HFF-Myc (cell line): ENCODE data around the gene ATP9A.

Experiments
- DNase-seq: peaks from one replicate; pipeline ENCODE4 v3.0.0-alpha.2; 2011; ENCODE audit warnings: low read depth; ENCODE audit errors: extremely low read depth
- H3K4me3 ChIP-seq: replicated peaks from 2 replicates; pipeline ENCODE4 v1.5.1; 2011; ENCODE audit warnings: low read depth, mild to moderate bottlenecking, control low read depth, low read length
- TF ChIP-seq, protein P1 (sequence below): IDR thresholded peaks from 2 replicates; pipeline ENCODE4 v1.5.1; 2012; ENCODE audit warnings: mild to moderate bottlenecking, low read depth, low read length, control low read depth; ENCODE audit errors: missing control alignments

Gene ATP9A

GRCh38 chr20:51634257-51634656, 133.9 kb downstream of the ATP9A start:
- no peak overlapping the region for H3K4me3 ChIP-seq
- TF ChIP-seq, protein P1, sequence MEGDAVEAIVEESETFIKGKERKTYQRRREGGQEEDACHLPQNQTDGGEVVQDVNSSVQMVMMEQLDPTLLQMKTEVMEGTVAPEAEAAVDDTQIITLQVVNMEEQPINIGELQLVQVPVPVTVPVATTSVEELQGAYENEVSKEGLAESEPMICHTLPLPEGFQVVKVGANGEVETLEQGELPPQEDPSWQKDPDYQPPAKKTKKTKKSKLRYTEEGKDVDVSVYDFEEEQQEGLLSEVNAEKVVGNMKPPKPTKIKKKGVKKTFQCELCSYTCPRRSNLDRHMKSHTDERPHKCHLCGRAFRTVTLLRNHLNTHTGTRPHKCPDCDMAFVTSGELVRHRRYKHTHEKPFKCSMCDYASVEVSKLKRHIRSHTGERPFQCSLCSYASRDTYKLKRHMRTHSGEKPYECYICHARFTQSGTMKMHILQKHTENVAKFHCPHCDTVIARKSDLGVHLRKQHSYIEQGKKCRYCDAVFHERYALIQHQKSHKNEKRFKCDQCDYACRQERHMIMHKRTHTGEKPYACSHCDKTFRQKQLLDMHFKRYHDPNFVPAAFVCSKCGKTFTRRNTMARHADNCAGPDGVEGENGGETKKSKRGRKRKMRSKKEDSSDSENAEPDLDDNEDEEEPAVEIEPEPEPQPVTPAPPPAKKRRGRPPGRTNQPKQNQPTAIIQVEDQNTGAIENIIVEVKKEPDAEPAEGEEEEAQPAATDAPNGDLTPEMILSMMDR, result no peak
- DNase-seq, result no peak

- H3K4me3 ChIP-seq, result no peak overlapping the region
- TF ChIP-seq, protein P1, result no peak
- DNase-seq, result no peak
Measured at GRCh38 chr20:51633430-51633829, 134.8 kb downstream of the ATP9A start.

GRCh38 chr20:51631953-51632352, 136.2 kb downstream of the ATP9A start:
- TF ChIP-seq, protein P1, result no peak

DNA sequence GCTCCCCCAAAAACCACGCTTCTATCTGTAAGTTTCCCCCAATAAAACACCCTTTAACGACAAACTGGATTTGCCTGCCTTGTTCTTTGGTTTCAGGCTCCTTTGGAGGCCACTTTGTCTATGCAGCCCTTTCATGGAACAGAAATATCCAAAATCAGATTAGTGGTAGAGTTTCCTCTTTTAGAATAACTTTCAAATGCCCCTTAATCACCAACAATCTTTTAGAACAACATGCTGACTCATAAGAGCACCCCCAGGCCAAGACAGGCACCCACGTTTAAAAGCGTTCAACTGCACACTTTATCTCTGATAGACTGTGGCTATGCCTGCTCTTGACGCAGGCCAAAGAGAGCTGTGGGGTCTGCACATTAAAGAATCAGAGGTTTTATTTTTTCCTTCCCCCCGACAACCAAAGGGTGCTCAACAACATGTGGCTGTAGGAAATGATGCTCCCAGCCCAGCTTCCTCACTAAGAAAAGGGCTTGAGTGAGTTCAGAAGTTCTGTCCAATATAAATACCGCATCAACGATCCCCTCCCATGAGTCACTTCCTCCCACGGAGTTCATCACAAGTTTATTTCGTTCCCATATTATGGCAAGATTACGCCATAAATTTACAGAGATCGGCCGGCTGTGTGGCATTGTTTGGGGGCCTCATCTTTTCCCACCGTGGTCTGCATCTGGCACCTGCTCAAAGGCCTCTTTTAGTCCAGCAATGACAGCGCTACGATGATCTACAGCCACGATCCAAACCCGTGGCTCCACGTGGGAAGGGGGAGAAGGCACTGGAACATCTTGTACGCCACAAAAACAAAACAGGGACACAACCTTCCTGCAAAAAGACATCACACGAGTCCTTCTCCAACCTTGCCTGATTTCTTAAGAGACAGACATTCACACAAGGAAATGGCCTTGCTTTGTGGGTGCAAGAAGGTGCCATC, 136.9 kb downstream of the ATP9A start:
- peak; percentile 97 for DNase-seq
- no peak overlapping the region for H3K4me3 ChIP-seq
- TF ChIP-seq, protein P1, result no peak

More at GRCh38 chr20:51631953-51632352, 136.2 kb downstream of the ATP9A start:
- no peak for DNase-seq
- H3K4me3 ChIP-seq, result no peak overlapping the region

- TF ChIP-seq, protein P1, result no peak
- no peak for DNase-seq
- H3K4me3 ChIP-seq, result no peak overlapping the region
Measured at GRCh38 chr20:51629399-51630058, 138.7 kb downstream of the ATP9A start.

GRCh38 chr20:51628533-51629398, 139.4 kb downstream of the ATP9A start:
- TF ChIP-seq, protein P1, result no peak
- no peak for DNase-seq
- no peak overlapping the region for H3K4me3 ChIP-seq
